ELF-1 (cell line): ENCODE data around the gene BCL11B.
"Not testable (repeated sequence)": the region's sequence is repeated elsewhere in the genome, so short reads cannot be mapped to it uniquely, and the experiment has no call there.

ENCODE experiments used
- DNase-seq: peaks from one replicate; pipeline ENCODE4 v3.0.0-alpha.2; 2016; ENCODE audit warnings: low read depth, low spot score

The BCL11B gene

GRCh38 chr14:99201351-99202073 is 70.5 kb downstream of the BCL11B start:
- DNase-seq: no peak

- no peak for DNase-seq
Observed at GRCh38 chr14:99200654-99201005, 71.4 kb downstream of the BCL11B start.

GRCh38 chr14:99199846-99200653 is 71.9 kb downstream of the BCL11B start:
- no peak for DNase-seq

GRCh38 chr14:99198746-99199502 is 73.1 kb downstream of the BCL11B start:
- DNase-seq: no peak

DNA sequence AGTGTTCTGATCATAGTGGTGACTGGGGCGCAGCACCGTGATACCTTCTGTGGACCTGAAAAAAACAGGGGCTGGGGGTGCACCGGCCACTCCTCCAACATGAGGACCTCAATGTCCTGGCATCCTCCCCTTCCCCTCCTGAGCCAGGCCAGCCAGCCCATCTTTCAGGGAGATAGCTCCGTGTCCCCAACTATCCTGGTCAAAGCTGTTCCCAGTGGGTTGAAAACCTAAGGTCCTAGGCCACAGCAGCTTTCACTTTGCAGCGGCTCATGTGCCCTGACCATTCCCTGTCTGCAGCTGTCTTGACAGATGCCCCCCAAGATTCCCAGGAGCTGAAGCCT is 75.7 kb downstream of the BCL11B start:
- DNase-seq: no peak

DNA sequence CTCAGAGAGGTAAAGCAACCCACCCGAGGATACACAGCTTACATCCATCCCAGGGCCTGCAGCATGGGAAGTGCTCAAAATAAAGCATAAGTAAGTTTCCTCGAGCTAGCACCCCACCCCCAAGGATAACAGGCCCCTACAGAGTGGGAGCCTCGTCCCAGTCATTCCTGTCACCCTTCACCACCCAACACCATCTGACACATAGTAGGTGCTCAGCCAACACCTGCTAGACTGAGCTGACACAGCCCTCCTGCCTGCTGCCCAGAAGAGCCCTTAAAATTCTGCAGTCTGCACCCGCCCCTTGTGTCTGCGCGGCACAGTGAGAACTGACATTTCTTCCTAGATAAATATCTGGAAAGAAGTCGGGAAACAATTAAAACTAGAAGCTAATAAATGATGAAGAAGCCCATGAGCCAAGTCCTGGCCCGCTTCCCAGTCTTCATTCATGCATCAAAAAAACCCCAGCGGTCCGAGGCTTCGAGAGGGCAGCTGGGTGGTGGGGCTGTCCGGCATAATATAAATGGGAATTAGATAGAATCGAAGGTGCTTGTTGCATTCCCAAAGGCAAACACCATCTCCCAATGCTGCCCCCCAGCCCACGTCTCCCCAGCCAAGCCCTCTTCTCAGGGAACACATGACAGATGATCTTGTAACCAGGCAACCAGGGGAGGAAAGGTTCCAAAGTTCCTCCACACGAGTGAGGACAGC is 76.2 kb downstream of the BCL11B start:
- DNase-seq: no peak

DNA sequence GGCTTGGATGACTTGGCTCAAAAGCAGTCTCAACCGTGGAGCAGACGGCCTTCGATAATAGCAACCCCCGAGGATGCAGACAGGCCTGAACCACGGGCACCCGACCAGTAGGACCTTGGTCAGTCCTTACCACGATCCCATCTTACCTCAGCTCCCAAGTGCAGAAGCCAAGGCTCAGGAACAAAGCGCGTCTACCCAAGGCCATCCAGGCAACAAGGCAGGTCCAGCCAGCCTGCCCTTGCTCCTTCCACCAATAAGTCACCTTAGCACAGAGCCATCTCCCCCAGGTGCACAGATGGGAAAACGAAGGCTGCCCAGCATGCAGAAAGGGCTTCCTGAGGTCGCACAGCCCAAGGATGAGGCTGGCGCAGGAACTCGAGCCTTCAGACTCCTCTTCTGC is 77.3 kb downstream of the BCL11B start:
- DNase-seq: no peak

DNA sequence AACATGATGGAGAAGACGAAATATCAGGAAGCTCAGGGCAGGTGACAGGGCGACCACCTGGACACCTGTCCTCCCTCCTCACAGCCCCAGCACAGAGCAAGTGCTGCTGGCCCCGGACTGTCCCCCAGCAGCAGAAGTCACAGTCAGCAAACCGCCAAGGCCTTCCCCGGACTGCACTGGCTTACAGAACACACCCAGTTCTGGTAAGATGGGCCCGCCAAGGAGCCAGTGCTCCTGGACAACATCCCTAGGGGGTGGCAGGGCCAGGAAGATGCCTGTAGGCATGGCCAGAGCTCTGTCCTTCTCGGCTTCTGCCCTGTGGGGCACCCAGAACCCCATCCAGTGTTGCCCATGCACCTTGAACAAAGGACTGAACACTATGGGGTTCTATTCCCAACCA is 77.9 kb downstream of the BCL11B start:
- no peak for DNase-seq

GRCh38 chr14:99192830-99193229 is 79.2 kb downstream of the BCL11B start:
- DNase-seq: no peak

- DNase-seq: no peak
Observed at GRCh38 chr14:99192028-99192621, 79.9 kb downstream of the BCL11B start.

DNA sequence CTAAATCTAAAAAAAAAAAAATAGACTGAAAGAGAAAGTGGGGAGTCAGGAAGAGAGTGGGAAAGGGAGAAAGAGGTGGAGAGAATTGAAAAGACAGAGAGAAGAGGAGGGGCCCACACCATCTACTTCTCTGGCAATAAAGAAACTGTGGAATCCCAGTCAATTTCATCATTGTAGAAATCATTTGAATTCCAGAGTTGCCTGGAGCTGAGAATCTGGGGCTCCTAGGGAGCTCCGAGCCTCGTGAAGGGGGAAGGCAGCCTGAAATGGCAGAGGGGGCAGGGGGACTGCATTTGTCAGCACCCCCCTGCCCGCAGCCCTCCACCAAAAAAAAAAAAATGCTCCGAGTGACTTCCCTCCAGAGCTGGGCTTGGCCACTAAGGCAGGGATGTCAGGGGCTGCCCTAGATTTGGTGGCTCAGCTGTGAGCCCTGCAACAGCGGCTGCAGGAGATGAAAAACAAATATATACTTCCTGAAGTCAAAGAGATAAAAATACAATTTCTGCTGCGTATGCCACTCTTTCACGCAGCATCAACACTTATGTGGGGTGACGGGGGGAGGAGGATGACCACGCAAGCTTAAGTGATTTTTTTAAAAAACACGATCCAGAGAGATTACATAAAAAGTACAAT is 80.5 kb downstream of the BCL11B start:
- DNase-seq: no peak

DNA sequence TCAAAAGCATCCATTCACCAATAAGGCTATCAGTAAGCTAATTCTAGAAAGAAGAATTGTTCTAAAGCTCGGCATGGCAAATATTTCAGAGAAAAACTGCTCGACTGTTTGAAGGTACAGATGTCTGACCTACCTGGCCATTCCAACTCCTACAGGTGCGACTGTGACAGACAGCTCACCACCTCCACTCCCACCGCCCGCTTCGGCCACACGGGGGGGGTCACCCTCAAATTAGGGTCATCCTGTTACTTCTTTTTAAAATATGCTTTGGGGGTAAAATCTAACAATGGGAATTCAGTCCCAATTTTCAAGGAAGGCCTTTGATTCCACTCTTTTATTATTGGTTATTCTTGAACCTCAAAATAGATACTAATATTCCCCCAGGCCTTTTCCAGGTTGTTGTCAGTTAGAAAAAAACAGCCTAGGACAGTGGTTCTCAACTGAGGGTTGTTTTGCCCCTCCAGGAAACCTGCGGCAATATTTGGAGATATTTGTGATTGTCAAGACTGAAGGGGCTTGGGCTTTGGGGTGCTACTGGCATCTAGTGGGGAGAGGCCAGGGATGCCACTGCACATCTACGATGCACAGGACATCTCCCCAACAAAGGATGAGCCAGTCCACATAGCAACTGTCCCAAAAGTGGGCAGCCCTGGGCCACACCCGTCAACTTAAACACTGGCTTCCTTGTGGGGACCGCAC is 81.2 kb downstream of the BCL11B start:
- DNase-seq: no peak

DNA sequence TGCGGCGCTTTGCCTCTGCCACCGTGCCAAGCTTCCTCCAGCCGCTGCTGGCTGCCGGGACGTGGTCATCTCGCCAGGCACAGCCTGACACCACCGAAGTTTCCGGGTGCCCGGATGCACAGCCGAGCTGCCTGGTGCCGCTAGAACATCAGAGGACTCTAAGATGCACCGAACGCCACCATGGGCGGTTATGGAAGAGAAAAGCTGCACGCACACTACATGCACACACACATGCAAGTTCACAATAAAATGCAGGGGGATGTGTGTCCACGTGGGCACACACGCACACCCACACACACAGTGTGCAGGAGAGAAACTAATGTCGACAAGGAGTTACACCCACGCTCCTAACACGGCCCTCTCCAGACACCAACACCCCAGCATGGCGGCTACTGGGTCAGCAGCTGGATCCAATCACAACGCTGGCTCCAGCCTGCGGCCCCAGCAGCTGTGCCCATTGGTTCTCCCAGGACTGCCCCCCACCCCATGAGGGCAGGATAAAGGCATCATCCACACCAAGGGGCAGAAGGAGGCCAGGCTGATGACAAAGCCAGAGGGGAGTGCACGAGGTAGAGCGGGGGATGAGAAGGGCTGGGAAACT is 82.7 kb downstream of the BCL11B start:
- DNase-seq: no peak

GRCh38 chr14:99188731-99189191 is 83.2 kb downstream of the BCL11B start:
- peak; percentile 27 for DNase-seq

- no peak for DNase-seq
Observed at GRCh38 chr14:99187858-99188257, 84.1 kb downstream of the BCL11B start.

GRCh38 chr14:99186956-99187690 is 84.9 kb downstream of the BCL11B start:
- DNase-seq: no peak

GRCh38 chr14:99186336-99186735 is 85.7 kb downstream of the BCL11B start:
- DNase-seq: not testable (repeated sequence)

DNA sequence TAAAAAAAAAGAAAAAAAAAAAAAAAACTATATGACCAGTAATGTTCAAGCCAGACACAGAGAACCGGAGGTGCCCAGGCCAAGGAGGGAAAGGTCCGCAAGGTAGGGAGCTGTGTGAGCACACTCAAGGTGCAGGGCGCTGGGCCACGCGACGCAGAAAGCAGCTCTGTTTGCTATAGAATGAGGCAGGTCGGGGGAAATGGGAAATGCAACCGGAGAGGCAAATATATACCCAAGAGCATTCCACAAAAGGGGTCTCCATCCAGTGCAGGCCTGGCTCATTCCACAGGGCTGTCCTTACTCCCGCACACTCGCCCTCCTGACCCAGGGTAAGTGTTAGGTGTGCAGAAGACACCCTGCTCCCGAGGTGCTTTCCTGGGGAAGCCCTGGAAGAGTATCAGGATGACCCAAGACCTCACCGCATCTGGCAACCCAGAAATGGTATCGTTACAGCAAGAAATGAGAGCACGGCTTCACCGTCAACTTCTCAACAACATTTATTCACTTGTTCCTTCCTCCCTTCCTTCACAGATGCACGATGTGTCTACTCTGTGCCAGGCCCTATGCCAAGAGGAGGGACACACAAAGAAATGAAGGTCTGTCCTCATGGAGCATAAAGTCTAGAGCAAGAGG is 86.4 kb downstream of the BCL11B start:
- DNase-seq: no peak

- DNase-seq: no peak
Observed at GRCh38 chr14:99183716-99184115, 88.3 kb downstream of the BCL11B start.
